Spleen (tissue), 11 donors: ENCODE data around the gene GOLGA8J. TPM values are rescaled to one million over a fixed set of nuclear protein-coding genes. Genes with fewer than 3 reads are reported as not detected.

Source experiments
- DNase-seq: peaks from one replicate; pipeline ENCODE4 v3.0.0-alpha.2; 2020
- H3K27ac ChIP-seq, 8 donors: fragments of 200-600 bp; sonication (generic) in 7 of 8; 1 replicate in 4 of 8; 2 replicates in 4 of 8; pipeline versions ENCODE4 v1.5.0 to v1.8.0; 2016 to 2021; ENCODE audit warnings: inconsistent platforms in 4 of 8, mild to moderate bottlenecking in 4 of 8, moderate library complexity in 1 of 8
- H3K27me3 ChIP-seq, 7 donors: fragments of 200-600 bp; sonication (generic) in 6 of 7; replicated peaks in 1 of 7; 1 replicate in 4 of 7; 2 replicates in 3 of 7; pipeline versions ENCODE4 v1.5.0 to v1.8.0; 2016 to 2021; ENCODE audit warnings: inconsistent platforms in 3 of 7, mild to moderate bottlenecking in 1 of 7
- H3K36me3 ChIP-seq, 6 donors: fragments of 200-600 bp; sonication (generic) in 5 of 6; 1 replicate in 4 of 6; 2 replicates in 2 of 6; pipeline versions ENCODE4 v1.5.0 to v1.8.0; 2016 to 2021; ENCODE audit warnings: inconsistent platforms in 2 of 6
- H3K4me1 ChIP-seq, 6 donors: fragments of 200-600 bp; sonication (generic) in 5 of 6; 1 replicate in 3 of 6; 2 replicates in 3 of 6; pipeline versions ENCODE4 v1.5.0 to v1.8.0; 2016 to 2021; ENCODE audit warnings: inconsistent platforms in 3 of 6
- H3K4me3 ChIP-seq, 8 donors: fragments of 200-600 bp; sonication (generic) in 7 of 8; 1 replicate in 4 of 8; 2 replicates in 4 of 8; pipeline versions ENCODE4 v1.5.0 to v1.8.0; 2016 to 2021; ENCODE audit warnings: inconsistent platforms in 4 of 8, mild to moderate bottlenecking in 4 of 8, moderate library complexity in 2 of 8
- H3K9me3 ChIP-seq, 8 donors: fragments of 200-600 bp; sonication (generic) in 7 of 8; 1 replicate in 4 of 8; 2 replicates in 4 of 8; pipeline versions ENCODE4 v1.5.0 to v1.8.0; 2016 to 2021; ENCODE audit warnings: inconsistent platforms in 4 of 8
- CTCF ChIP-seq, 11 experiments: fragments of 200-600 bp in 7 of 11; fragments of 450-650 bp in 4 of 11; sonication (generic) in 4 of 11; IDR thresholded peaks in 8 of 11; conservative IDR thresholded peaks in 3 of 11; 1 replicate in 7 of 11; 2 replicates in 4 of 11; pipeline versions ENCODE4 v1.4.0 to v1.8.0; 2016 to 2021; ENCODE audit warnings: antibody characterized with exemption in 11 of 11, inconsistent platforms in 4 of 11, mild to moderate bottlenecking in 1 of 11
- POLR2A ChIP-seq, 3 donors: fragments of 450-650 bp; IDR thresholded peaks; one replicate each; pipeline ENCODE4 v1.5.1; 2017; ENCODE audit warnings: antibody characterized with exemption in 3 of 3, mild to moderate bottlenecking in 1 of 3
- POLR2AphosphoS5 ChIP-seq, 3 donors: sonication (generic); formaldehyde crosslinking; IDR thresholded peaks; one replicate each; pipeline ENCODE4 v1.5.1; 2017; ENCODE audit warnings: antibody characterized with exemption in 3 of 3
- WGBS, 5 donors: extraction: QIAGEN DNeasy Blood & Tissue Kit in 3 of 5; methylation state at CpG; one replicate each; pipeline versions ENCODE4 v1.1.5 to v1.1.7; 2013 to 2018; 5-methylcytosine and 5-hydroxymethylcytosine counted together
- intact Hi-C: fragments of 100-400 bp; cut with DNase I; formaldehyde crosslinking; loops from one replicate; pipeline ENCODE4 v1.15.0; 2023; ENCODE audit warnings: low total_unique reads
- polyA plus RNA-seq, 3 donors: library from polyadenylated mRNA; stranded (reverse); fragments of 200-250 nt; gene quantifications; one replicate each; pipeline ENCODE4 v1.2.1, GENCODE V29; 2013
- total RNA-seq, 7 donors: library from RNA; depleted of rRNA in 3 of 7; stranded (reverse); fragments of >200 nt in 3 of 7; fragmentation: NEBNext Ultra II Directional in 4 of 7; extraction: Animal tissue kit (Norgen Biotek cat#: 25700) in 4 of 7; gene quantifications; one replicate each; pipeline versions ENCODE4 v1.1.0 to v1.2.1, GENCODE V29; 2016 to 2021
- donor health status: healthy with polysubstance abuse.
- donor health status: DM: no; HTN: no; CAD: no; lungs with moderate emphysema.
- donor health status: DM: no; HTN: no; CAD: no.
- donor health status: Bipolar disorder and iron deficiency.
- donor health status: healthy.
- donor health status: DM: no; HTN: no; CAD: no.
- donor health status: DM: yes; HTN: yes; CAD: no.

GOLGA8J gene
- total and polyA plus RNA-seq, 10 donors: 0.52 to 0.97 TPM; not detected in 8

GRCh38 chr15:30038667-30039523, 43.9 kb upstream of the GOLGA8J start:
- WGBS, 5 donors: 45 to 86% (median 70%) methylated on average over 5 of the region's 5 CpGs

GRCh38 chr15:30041868-30042267, 40.9 kb upstream of the GOLGA8J start:
- 63 to 80% (median 67%) methylated on average over 3 of the region's 3 CpGs for WGBS, 5 donors

More at GRCh38 chr15:30038667-30039523, 43.9 kb upstream of the GOLGA8J start:
- TF ChIP-seq CTCF (IDR thresholded peaks at IDR 0.05 in 8 of 11, conservative IDR thresholded peaks at IDR 0.05 in 3 of 11): no peak
- TF ChIP-seq POLR2A (IDR thresholded peaks at IDR 0.05): no peak
- TF ChIP-seq POLR2AphosphoS5 (IDR thresholded peaks at IDR 0.05): peak in 1 of 3 donors; percentile 24
- Histone ChIP-seq H3K4me3 (no peak overlapping the region), H3K27me3 (peaks cover 0 to 8% (median 0%) of the 10 kb centered on the region in 7 donors), H3K27ac (no peak overlapping the region), H3K9me3 (peaks cover 0 to 14% (median 0%) of the 10 kb centered on the region in 8 donors), H3K4me1 (no peaks in the 10 kb centered on the region), H3K36me3 (no peaks in the 10 kb centered on the region)
- intact Hi-C loops: no loop called here
- DNase-seq: no peak

GRCh38 chr15:30042556-30042955, 40.2 kb upstream of the GOLGA8J start:
- DNase-seq: no peak
- peaks cover 0 to 14% (median 0%) of the 10 kb centered on the region in 8 donors for H3K9me3 ChIP-seq
- H3K4me3 ChIP-seq: no peak overlapping the region
- H3K36me3 ChIP-seq: no peaks in the 10 kb centered on the region
- peaks cover 0 to 29% (median 0%) of the 10 kb centered on the region in 7 donors for H3K27me3 ChIP-seq
- TF ChIP-seq POLR2A (IDR thresholded peaks at IDR 0.05): no peak
- no peak for TF ChIP-seq CTCF (IDR thresholded peaks at IDR 0.05 in 8 of 11, conservative IDR thresholded peaks at IDR 0.05 in 3 of 11)
- TF ChIP-seq POLR2AphosphoS5 (IDR thresholded peaks at IDR 0.05): no peak
- no peaks in the 10 kb centered on the region for H3K4me1 ChIP-seq
- WGBS, 5 donors: 79 to 91% (median 85%) methylated on average over 4 of the region's 4 CpGs
- intact Hi-C loops: no loop called here
- H3K27ac ChIP-seq: no peak overlapping the region

More at GRCh38 chr15:30041868-30042267, 40.9 kb upstream of the GOLGA8J start:
- peaks cover 0 to 22% (median 0%) of the 10 kb centered on the region in 7 donors for H3K27me3 ChIP-seq
- TF ChIP-seq POLR2AphosphoS5 (IDR thresholded peaks at IDR 0.05) (no peak), CTCF (IDR thresholded peaks at IDR 0.05 in 8 of 11, conservative IDR thresholded peaks at IDR 0.05 in 3 of 11) (no peak), POLR2A (IDR thresholded peaks at IDR 0.05) (no peak)
- no peak overlapping the region for H3K27ac ChIP-seq
- no peaks in the 10 kb centered on the region for H3K36me3 ChIP-seq
- peaks cover 0 to 14% (median 0%) of the 10 kb centered on the region in 8 donors for H3K9me3 ChIP-seq
- intact Hi-C loops: no loop called here
- DNase-seq: no peak
- H3K4me3 ChIP-seq: no peak overlapping the region
- H3K4me1 ChIP-seq: no peaks in the 10 kb centered on the region

- whole genome bisulfite sequencing, 5 donors: 38 to 57% (median 48%) methylated on average over 2 of the region's 2 CpGs
- DNase-seq: no peak
- no peaks in the 10 kb centered on the region for H3K36me3 ChIP-seq
- no peak overlapping the region for H3K27ac ChIP-seq
- peaks cover 0 to 8% (median 0%) of the 10 kb centered on the region in 8 donors for H3K9me3 ChIP-seq
- intact Hi-C loops: no loop called here
- no peak overlapping the region for H3K4me3 ChIP-seq
- H3K4me1 ChIP-seq: no peaks in the 10 kb centered on the region
- H3K27me3 ChIP-seq: peaks cover 0 to 34% (median 0%) of the 10 kb centered on the region in 7 donors
- TF ChIP-seq CTCF (IDR thresholded peaks at IDR 0.05 in 8 of 11, conservative IDR thresholded peaks at IDR 0.05 in 3 of 11) (no peak), POLR2AphosphoS5 (IDR thresholded peaks at IDR 0.05) (no peak), POLR2A (IDR thresholded peaks at IDR 0.05) (no peak)
Measured at GRCh38 chr15:30043211-30043655, 39.5 kb upstream of the GOLGA8J start.
